AG10803 (cell line): ENCODE data around the gene CTNNA1.

Experiments used
- DNase-seq: peaks from one replicate; pipeline ENCODE4 v3.0.0; 2010; ENCODE audit warnings: low read depth
- H3K4me3 ChIP-seq: 2 replicates; pipeline ENCODE4 v1.5.1; 2011; ENCODE audit warnings: mild to moderate bottlenecking, low read length, control low read depth
- CTCF ChIP-seq: conservative IDR thresholded peaks from 2 replicates; pipeline ENCODE4 v1.5.1; 2011; ENCODE audit warnings: mild to moderate bottlenecking, low read length, control low read depth, inconsistent platforms

Gene CTNNA1

GRCh38 chr5:138944527-138945322 lies 191.5 kb downstream of the CTNNA1 start:
- no peak overlapping the region for H3K4me3 ChIP-seq
- no peak for TF ChIP-seq CTCF
- DNase-seq = no peak

GRCh38 chr5:138945421-138946240 lies 192.4 kb downstream of the CTNNA1 start:
- DNase-seq = no peak
- H3K4me3 ChIP-seq = no peak overlapping the region
- TF ChIP-seq CTCF = no peak

GRCh38 chr5:138946241-138946623 lies 193.0 kb downstream of the CTNNA1 start:
- TF ChIP-seq CTCF = no peak
- no peak overlapping the region for H3K4me3 ChIP-seq
- DNase-seq = no peak

- no peak overlapping the region for H3K4me3 ChIP-seq
- no peak for TF ChIP-seq CTCF
- no peak for DNase-seq
These were observed 193.8 kb downstream of the CTNNA1 start for GRCh38 chr5:138946831-138947560.

GRCh38 chr5:138947780-138948179 lies 194.6 kb downstream of the CTNNA1 start:
- no peak for TF ChIP-seq CTCF
- H3K4me3 ChIP-seq = no peak overlapping the region
- DNase-seq = no peak

- TF ChIP-seq CTCF = no peak
- no peak overlapping the region for H3K4me3 ChIP-seq
- no peak for DNase-seq
These were observed 195.4 kb downstream of the CTNNA1 start for GRCh38 chr5:138948471-138949222.
